Neural cell (in vitro differentiated cells): ENCODE data around the gene PTGES. TPM values are rescaled to one million over a fixed set of nuclear protein-coding genes. Genes with fewer than 3 reads are reported as not detected.

ENCODE experiments used
- H2AFZ ChIP-seq: fragments of 200-600, 300-800 bp; sonication (generic), shearing (Covaris generic); 2 replicates; pipeline ENCODE4 v1.6.0; 2014; ENCODE audit warnings: low read depth, mild to moderate bottlenecking, antibody characterized with exemption, low read length, moderate library complexity
- H3F3A ChIP-seq: fragments of 200-600 bp; shearing (Covaris generic); 2 replicates; pipeline ENCODE4 v1.6.1; 2016; ENCODE audit warnings: mild to moderate bottlenecking, moderate library complexity, mixed read lengths, antibody characterized with exemption, low read length; ENCODE audit not compliant: insufficient read depth, poor library complexity, severe bottlenecking
- H3K27ac ChIP-seq: fragments of 200-600, 300-800 bp; sonication (generic), shearing (Covaris generic); 2 replicates; pipeline ENCODE4 v1.5.1; 2014; ENCODE audit warnings: mild to moderate bottlenecking, low read length, moderate library complexity
- H3K27me3 ChIP-seq: fragments of 300-800, 200-600 bp; sonication (generic), shearing (Covaris generic); 2 replicates; pipeline ENCODE4 v1.6.0; 2014; ENCODE audit warnings: mild to moderate bottlenecking, low read depth, low read length, moderate library complexity; ENCODE audit not compliant: insufficient read depth
- H3K36me3 ChIP-seq: fragments of 300-800, 200-600 bp; sonication (generic), shearing (Covaris generic); 2 replicates; pipeline ENCODE4 v1.5.1; 2014; ENCODE audit warnings: mild to moderate bottlenecking, antibody characterized with exemption, low read length, moderate library complexity; ENCODE audit not compliant: insufficient read depth
- H3K4me2 ChIP-seq: fragments of 300-800, 200-600 bp; sonication (generic), shearing (Covaris generic); 2 replicates; pipeline ENCODE4 v1.6.0; 2014; ENCODE audit warnings: mild to moderate bottlenecking, low read length
- H3K4me3 ChIP-seq: fragments of 300-800, 200-600 bp; sonication (generic), shearing (Covaris generic); 2 replicates; pipeline ENCODE4 v1.5.1; 2014; ENCODE audit warnings: mild to moderate bottlenecking, low read length, moderate library complexity
- H3K79me2 ChIP-seq: fragments of 200-600 bp; shearing (Covaris generic); replicated peaks from 2 replicates; pipeline ENCODE4 v1.6.0; 2014; ENCODE audit warnings: mild to moderate bottlenecking, low read length, moderate library complexity; ENCODE audit not compliant: insufficient read depth
- H3K9ac ChIP-seq: fragments of 300-800, 200-600 bp; sonication (generic), shearing (Covaris generic); 2 replicates; pipeline ENCODE4 v1.6.1; 2016; ENCODE audit warnings: mild to moderate bottlenecking, low read length, mixed read lengths
- H3K9me2 ChIP-seq: fragments of 200-600 bp; shearing (Covaris generic); 2 replicates; pipeline ENCODE4 v1.6.1; 2016; ENCODE audit warnings: mild to moderate bottlenecking, low read length, mixed read lengths; ENCODE audit not compliant: insufficient read depth
- H3K9me3 ChIP-seq: fragments of 200-600, 300-800 bp; sonication (generic), shearing (Covaris generic); 2 replicates; pipeline ENCODE4 v1.6.1; 2016; ENCODE audit warnings: mild to moderate bottlenecking, mixed run types, low read length, moderate library complexity, mixed read lengths
- H4K20me1 ChIP-seq: fragments of 200-600 bp; shearing (Covaris generic); 2 replicates; pipeline ENCODE4 v1.6.1; 2016; ENCODE audit warnings: mild to moderate bottlenecking, mixed run types; ENCODE audit not compliant: insufficient read depth
- CTCF ChIP-seq: fragments of 450-650 bp; IDR thresholded peaks from 2 replicates; pipeline ENCODE4 v1.5.1; 2014; ENCODE audit warnings: antibody characterized with exemption, mild to moderate bottlenecking, moderate library complexity; ENCODE audit not compliant: poor library complexity, severe bottlenecking
- EP300 ChIP-seq: fragments of 450-650 bp; conservative IDR thresholded peaks from 2 replicates; pipeline ENCODE4 v1.6.1; 2014; ENCODE audit warnings: antibody characterized with exemption, mild to moderate bottlenecking, moderate library complexity; ENCODE audit not compliant: poor library complexity, severe bottlenecking
- EZH2 ChIP-seq: fragments of 200-600, 300-800 bp; shearing (Covaris generic), sonication (generic); IDR thresholded peaks from 2 replicates; pipeline ENCODE4 v1.6.1; 2014; ENCODE audit warnings: antibody characterized with exemption, low read length, borderline replicate concordance, mild to moderate bottlenecking; ENCODE audit not compliant: insufficient read depth, poor library complexity, severe bottlenecking
- MXI1 ChIP-seq: fragments of 450-650 bp; conservative IDR thresholded peaks from 2 replicates; pipeline ENCODE4 v1.6.1; 2014; ENCODE audit warnings: antibody characterized with exemption, mild to moderate bottlenecking; ENCODE audit not compliant: poor library complexity, severe bottlenecking
- POLR2AphosphoS5 ChIP-seq: IDR thresholded peaks from 2 replicates; pipeline ENCODE4 v1.6.1; 2012
- RAD21 ChIP-seq: fragments of 450-650 bp; conservative IDR thresholded peaks from 2 replicates; pipeline ENCODE4 v1.6.1; 2014; ENCODE audit warnings: antibody characterized with exemption, mild to moderate bottlenecking, moderate library complexity
- REST ChIP-seq: IDR thresholded peaks from 2 replicates; pipeline ENCODE4 v1.6.1; 2012; ENCODE audit warnings: borderline replicate concordance
- SMC3 ChIP-seq: fragments of 450-650 bp; conservative IDR thresholded peaks from 2 replicates; pipeline ENCODE4 v1.6.1; 2014; ENCODE audit warnings: antibody characterized with exemption, mild to moderate bottlenecking, moderate library complexity; ENCODE audit not compliant: poor library complexity
- TAF1 ChIP-seq: IDR thresholded peaks from 2 replicates; pipeline ENCODE4 v1.6.1; 2012; ENCODE audit warnings: low read depth
- polyA plus RNA-seq: library from polyadenylated mRNA; depleted of rRNA; stranded (reverse); fragments of >200 nt; gene quantifications from 2 replicates; pipeline ENCODE4 v1.2.3, GENCODE V29; 2014

The PTGES gene
- polyA plus RNA-seq, 1 donor from 2014 or later: 0.63 TPM

GRCh38 chr9:129783516-129784361, 30.9 kb upstream of the PTGES start:
- Histone ChIP-seq H3K9ac (no peak overlapping the region), H2AFZ (no peak overlapping the region), H3K9me2 (no peaks in the 10 kb centered on the region), H3K27me3 (no peaks in the 10 kb centered on the region), H3K9me3 (no peaks in the 10 kb centered on the region), H3K36me3 (no peaks in the 10 kb centered on the region), H3K79me2 (no peaks in the 10 kb centered on the region), H3K4me2 (no peak overlapping the region), H3K4me3 (no peak overlapping the region), H4K20me1 (no peaks in the 10 kb centered on the region), H3F3A (no peaks in the 10 kb centered on the region), H3K27ac (no peak overlapping the region)
- TF ChIP-seq RAD21: peak; percentile 93
- no peak for TF ChIP-seq MXI1
- no peak for TF ChIP-seq EP300
- TF ChIP-seq SMC3: peak; percentile 93
- peak; percentile 91 for TF ChIP-seq CTCF

GRCh38 chr9:129781981-129782380, 29.1 kb upstream of the PTGES start:
- TF ChIP-seq REST (no peak), SMC3 (no peak), RAD21 (no peak), POLR2AphosphoS5 (no peak), EZH2 (no peak), TAF1 (no peak), MXI1 (no peak), EP300 (no peak), CTCF (no peak)
- Histone ChIP-seq H3K4me2 (no peak overlapping the region), H3K4me3 (no peak overlapping the region), H3K79me2 (no peaks in the 10 kb centered on the region), H3K9me2 (no peaks in the 10 kb centered on the region), H4K20me1 (no peaks in the 10 kb centered on the region), H3K9ac (no peak overlapping the region), H3K27me3 (no peaks in the 10 kb centered on the region), H3K27ac (no peak overlapping the region), H2AFZ (no peak overlapping the region), H3K9me3 (no peaks in the 10 kb centered on the region), H3K36me3 (no peaks in the 10 kb centered on the region), H3F3A (no peaks in the 10 kb centered on the region)
